ENCODE results near the gene PER2. TPM values are rescaled to one million over a fixed set of nuclear protein-coding genes. Genes with fewer than 3 reads are reported as not detected.

The PER2 gene
- total RNA-seq, 4 donors from 2014 or later = 15.9 to 82.3 (median 18.1) TPM

DNA sequence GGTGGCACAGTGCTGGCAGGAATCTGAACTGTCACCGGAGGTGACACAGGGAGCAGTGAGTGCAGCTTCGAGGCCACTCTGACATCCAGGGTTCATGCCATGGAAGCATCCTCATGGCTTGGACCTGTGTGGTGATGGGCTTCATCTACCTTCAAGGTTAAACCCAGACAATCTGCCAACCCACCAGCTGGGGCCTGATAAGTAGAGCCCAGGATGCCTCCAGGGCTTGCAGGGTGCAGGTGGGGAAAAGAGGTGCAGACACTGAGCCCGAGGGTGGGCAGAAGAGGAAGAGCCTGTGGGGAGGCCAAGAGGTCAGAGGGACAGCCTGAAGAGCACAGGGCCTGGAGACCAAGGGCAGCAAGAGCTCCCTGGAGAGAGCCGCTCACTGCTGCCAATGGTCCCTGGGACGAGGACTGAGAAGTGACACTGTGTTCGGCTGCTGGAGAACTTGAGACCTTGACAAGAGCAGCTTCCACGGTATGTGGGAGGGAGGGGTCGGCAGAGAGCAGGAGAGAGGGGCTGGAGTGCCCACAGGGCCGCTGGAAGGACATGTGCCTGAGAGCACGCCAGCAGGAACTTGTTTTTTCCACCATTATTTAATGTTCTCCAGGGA, 40.5 kb downstream of the PER2 start:
- WGBS, 2 donors = 81 to 83% methylated on average over 10 of the region's 10 CpGs
- H3K4me3 ChIP-seq (ENCODE audit: low read depth, poor library complexity, severe bottlenecking) = no peak overlapping the region
- no peak for TF ChIP-seq POLR2A (IDR thresholded peaks at IDR 0.05)
- TF ChIP-seq, protein P1, sequence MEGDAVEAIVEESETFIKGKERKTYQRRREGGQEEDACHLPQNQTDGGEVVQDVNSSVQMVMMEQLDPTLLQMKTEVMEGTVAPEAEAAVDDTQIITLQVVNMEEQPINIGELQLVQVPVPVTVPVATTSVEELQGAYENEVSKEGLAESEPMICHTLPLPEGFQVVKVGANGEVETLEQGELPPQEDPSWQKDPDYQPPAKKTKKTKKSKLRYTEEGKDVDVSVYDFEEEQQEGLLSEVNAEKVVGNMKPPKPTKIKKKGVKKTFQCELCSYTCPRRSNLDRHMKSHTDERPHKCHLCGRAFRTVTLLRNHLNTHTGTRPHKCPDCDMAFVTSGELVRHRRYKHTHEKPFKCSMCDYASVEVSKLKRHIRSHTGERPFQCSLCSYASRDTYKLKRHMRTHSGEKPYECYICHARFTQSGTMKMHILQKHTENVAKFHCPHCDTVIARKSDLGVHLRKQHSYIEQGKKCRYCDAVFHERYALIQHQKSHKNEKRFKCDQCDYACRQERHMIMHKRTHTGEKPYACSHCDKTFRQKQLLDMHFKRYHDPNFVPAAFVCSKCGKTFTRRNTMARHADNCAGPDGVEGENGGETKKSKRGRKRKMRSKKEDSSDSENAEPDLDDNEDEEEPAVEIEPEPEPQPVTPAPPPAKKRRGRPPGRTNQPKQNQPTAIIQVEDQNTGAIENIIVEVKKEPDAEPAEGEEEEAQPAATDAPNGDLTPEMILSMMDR (IDR thresholded peaks at IDR 0.05) = no peak
- no peak for DNase-seq (ENCODE audit: low spot score in 2 of 2)
- intact Hi-C loops (cut with DNase I; ENCODE audit: low total_unique reads) = loop anchor here (10.0 kb wide), 1 partner anchor 373 kb away; no protein-coding TSS in a partner anchor

DNA sequence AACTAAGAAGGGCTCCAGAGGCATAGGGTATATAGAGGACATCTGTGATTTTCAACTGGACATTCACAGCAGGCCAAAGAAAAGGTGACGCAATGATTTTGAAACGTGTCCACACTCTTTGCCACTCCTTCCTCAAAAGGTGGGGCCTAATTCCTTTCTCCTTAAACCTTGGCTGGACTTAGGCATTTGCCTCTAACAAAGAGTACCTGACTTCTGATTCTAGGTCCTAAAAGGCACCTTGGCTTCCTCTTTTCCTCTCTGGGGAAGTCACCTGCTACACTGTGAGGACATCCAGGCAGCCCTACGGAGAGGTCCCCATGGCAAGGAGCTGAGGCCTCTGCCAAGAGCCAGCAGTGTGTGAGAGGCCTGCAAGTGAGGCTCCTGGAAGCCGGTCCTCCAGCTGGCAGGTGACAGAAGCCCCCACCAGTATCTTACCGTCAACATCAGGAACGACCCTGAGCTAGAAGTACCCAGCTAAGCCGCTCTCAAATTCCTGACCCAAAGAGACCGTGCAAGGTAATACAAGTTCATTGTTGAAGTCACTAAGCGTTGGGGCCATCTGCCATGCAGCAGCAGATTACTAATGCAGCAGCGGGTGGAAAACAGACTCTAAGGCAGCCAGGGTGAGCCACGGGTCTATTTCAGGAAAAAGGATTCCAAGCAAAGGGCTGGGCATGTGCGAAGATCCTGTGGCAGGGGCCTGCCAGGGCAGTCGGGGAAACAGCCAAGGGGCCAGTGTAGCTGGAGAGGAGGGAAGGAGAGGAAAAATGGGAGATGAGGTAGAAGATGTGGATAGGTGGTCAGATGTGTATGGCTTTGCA, 41.2 kb downstream of the PER2 start:
- TF ChIP-seq, protein P1 (IDR thresholded peaks at IDR 0.05) = no peak
- no peak for TF ChIP-seq POLR2A (IDR thresholded peaks at IDR 0.05)
- no peak for DNase-seq (ENCODE audit: low spot score in 2 of 2)
- intact Hi-C loops (cut with DNase I; ENCODE audit: low total_unique reads) = loop anchor here (10.0 kb wide), 1 partner anchor 372 kb away; no protein-coding TSS in a partner anchor
- WGBS, 2 donors = 88 to 89% methylated on average over 13 of the region's 13 CpGs
- no peak overlapping the region for H3K4me3 ChIP-seq (ENCODE audit: low read depth, poor library complexity, severe bottlenecking)

- no peak for DNase-seq (ENCODE audit: low spot score in 2 of 2)
- no peak overlapping the region for H3K4me3 ChIP-seq (ENCODE audit: low read depth, poor library complexity, severe bottlenecking)
- 80 to 94% methylated on average over 5 of the region's 5 CpGs for WGBS, 2 donors
- intact Hi-C loops (cut with DNase I; ENCODE audit: low total_unique reads) = loop anchor here (10.0 kb wide), 1 partner anchor 369 kb away; no protein-coding TSS in a partner anchor
- TF ChIP-seq POLR2A (IDR thresholded peaks at IDR 0.05) = no peak
Observed at GRCh38 chr2:238244151-238244550, 44.3 kb downstream of the PER2 start.

- no peak for TF ChIP-seq POLR2A (IDR thresholded peaks at IDR 0.05)
- TF ChIP-seq, protein P1 (IDR thresholded peaks at IDR 0.05) = no peak
- DNase-seq (ENCODE audit: low spot score in 2 of 2) = no peak
- no peak overlapping the region for H3K4me3 ChIP-seq (ENCODE audit: low read depth, poor library complexity, severe bottlenecking)
- WGBS, 2 donors = 83% methylated on average over 10 of the region's 10 CpGs
- intact Hi-C loops (cut with DNase I; ENCODE audit: low total_unique reads) = loop anchor here (10.0 kb wide), 1 partner anchor 369 kb away; no protein-coding TSS in a partner anchor
Observed at GRCh38 chr2:238243496-238244076, 44.8 kb downstream of the PER2 start.

GRCh38 chr2:238242731-238243495, 45.5 kb downstream of the PER2 start:
- intact Hi-C loops (cut with DNase I; ENCODE audit: low total_unique reads) = loop anchor here (10.0 kb wide), 1 partner anchor 368 kb away; no protein-coding TSS in a partner anchor
- 61 to 63% methylated on average over 7 of the region's 7 CpGs for WGBS, 2 donors
- no peak for DNase-seq (ENCODE audit: low spot score in 2 of 2)
- TF ChIP-seq, protein P1 (IDR thresholded peaks at IDR 0.05) = no peak
- no peak for TF ChIP-seq POLR2A (IDR thresholded peaks at IDR 0.05)
- H3K4me3 ChIP-seq (ENCODE audit: low read depth, poor library complexity, severe bottlenecking) = no peak overlapping the region
